ENCODE data around the gene PDE4C.

The PDE4C gene

GRCh38 chr19:18225702-18226468, at the start of gene PDE4C:
TSS of gene PDE4C (minus strand) at chr19:18226438. CDS start at chr19:18226415, 23 bp downstream.
- DNase-seq, result peak; percentile 74

DNA sequence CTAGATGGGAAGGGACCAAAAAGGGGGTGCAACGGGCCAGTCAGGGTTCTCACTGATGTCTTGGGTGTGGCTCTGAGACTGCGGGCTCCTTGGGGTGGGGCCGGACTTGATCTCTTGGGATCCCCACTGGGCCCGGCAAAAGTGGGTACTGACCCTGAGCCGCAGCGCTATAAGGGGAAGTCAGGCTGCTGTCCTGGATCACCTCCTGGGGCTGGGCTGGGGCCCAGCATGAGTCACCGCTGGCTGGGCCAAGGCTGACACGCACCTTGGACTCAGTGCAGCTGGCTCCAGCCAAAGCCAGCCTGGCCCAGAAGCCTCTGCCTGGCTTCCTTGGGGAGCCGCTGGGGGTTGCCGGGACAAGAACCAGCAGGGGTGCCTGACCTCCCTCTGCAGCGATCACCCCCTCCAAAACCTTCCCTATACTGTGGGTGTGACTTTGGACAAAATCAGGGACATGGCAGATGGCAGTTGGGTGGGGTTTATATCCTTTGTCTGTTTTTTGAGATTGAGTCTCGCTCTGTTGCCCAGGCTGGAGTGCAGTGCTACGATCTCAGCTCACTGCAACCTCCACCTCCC, 48.6 kb upstream of the PDE4C start:
- peak; percentile 50 for DNase-seq

DNA sequence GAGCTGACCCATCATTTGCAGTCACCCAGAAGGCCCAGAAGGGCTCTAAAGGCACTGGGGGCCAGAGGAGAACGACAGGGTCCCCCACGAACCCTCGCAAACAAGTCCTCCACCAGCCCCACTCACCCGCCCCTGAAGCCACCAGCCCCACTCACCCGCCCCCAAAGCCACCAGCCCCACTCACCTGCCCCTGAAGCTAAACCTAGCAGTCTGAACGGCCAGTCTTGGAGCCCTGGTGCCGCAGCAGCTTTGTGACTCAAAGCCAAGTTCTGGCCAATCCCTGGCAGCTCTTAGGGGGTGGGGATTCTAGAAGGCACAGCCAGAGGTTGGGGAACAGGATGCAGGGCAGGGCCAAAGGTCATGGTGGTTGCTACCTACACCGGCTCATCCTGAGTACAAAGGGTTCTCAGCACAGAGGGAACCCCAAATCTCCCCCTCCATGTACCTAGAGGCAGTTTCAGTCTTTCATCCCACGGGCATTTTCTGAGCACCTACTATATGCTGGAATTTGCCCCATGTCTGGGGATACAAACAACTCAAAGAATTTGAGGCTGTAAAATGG, 48.1 kb upstream of the PDE4C start, which contains the start of gene IQCN:
IQCN (minus strand) TSS at position 234 of the 562 bp plus-strand sequence. CDS start 4,974 bp downstream, outside the sequence.
- no peak for DNase-seq

DNA sequence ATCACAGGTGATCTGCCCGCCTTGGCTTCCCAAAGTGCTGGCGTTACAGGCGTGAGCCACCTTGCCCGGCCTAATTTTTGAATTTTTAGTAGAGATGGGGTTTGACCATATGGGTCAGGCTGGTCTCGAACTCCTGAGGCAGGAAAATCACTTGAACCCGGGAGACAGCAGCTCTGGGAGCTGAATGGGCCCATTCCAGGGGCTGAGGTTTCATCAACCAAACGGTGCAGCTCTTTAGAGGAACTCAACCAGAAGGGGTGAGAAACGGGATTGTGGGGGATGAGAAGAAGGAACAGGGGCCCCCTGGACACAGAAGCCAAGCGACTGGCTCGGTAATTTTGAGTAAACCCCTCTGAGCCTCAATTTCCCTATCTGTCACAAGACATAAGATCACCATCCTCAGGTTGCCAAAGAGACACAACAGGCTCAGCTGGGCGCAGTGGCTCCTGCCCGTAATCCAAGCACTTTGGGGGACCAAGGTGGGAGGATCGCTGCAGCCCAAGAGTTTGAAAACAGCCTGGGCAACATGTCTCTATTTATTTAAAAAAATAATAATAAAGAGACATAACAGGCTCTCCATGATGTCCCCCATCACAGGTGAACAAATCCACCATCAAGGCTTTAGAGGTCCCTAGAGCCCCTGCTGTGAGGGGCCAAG, 47.5 kb upstream of the PDE4C start:
- DNase-seq, result no peak

DNA sequence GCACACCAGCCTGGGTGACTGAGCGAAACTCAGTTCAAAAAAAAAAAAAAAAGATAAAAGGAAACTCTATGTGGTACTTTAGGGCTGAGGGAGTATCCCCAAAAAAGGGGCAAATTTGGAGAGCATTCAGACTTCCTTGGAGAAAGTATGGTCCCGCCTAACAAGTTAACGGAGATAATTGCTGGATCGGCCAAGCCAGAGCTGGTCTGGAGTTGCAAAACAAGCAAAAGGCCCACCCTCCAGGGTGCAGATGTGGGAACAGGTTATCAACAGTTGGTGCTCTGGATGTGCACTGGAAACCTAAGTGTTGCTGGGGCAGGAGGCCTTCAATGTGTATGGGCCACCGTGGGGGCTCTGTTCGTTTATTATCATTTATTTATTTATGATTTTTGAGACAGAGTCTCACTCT, 45.2 kb upstream of the PDE4C start:
- DNase-seq, result no peak

GRCh38 chr19:18270326-18270725, 44.1 kb upstream of the PDE4C start:
- DNase-seq, result no peak

DNA sequence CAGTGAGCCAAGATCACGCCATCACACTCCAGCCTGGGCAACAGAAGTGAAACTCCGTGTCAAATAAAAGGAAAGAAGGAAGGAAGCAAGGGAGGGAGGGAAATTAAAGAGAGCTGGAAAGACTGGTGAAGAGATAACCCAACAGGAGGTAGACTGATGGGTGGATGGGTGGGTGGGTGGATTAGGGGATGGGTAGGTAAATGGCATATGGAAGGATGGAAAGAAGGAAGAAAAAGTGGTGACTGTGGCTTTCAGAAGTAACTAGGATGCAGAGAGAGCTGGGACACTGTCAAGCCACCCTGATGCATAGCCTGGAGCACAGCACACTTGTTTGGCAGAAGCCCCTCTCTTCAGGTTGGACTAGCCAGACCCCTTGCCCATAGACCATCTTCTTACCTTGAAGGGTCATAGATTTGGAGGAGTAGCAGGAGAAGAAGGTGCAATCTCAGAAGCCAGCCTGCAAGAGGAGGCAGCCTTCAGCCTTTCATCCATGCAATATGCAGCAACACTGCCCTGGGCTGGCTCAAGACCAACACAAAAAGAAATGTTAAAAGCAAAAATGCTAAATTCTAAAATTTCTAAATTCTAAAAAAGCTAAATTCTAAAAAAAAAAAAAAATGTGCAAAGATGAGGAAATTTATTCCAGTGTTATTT, 43.0 kb upstream of the PDE4C start:
- DNase-seq, result no peak

DNA sequence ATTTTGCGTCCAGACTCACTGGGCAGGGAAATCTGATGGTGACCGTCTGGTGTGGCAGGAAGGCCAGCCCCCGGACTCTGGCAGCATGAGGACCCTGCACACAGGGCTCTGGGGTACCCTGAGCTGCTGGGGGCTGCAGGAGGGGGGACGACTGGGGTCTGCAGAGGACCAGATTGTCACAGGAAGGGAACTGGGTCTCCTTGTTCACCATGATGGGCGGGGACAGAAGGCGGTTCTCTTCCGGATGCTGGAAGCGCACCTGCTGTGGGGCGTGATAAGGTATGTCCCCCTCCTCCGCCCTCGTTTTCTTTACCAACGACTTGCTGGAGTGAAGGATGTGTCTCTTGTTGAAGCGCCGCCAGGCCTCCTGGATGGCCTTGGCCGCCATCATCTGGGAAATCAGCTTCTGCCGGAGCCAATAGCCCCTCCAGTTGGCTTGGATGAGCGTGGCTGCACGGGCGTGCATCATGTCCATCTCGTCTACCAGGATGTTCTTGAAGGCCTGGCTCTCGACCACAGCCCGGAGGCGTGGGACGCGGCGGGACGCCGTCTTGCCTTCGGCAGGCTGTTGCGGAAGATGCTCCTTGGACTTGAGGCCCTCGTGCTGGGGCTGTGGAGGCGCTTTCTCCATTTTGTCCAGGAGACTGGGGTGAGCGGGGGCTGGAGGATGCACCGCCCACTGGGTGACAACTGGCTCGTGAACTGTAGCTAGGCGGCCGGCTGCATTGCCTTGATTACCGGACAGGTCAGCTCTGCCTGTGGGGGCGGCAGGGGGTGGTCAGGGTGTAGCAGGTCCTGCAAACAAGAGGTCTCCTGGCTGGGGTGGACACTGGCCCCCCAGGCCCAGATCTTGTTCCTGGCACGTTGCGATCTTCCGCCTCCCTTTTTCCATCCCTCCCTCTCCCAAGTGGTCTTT, 40.8 kb upstream of the PDE4C start:
- no peak for DNase-seq

GRCh38 chr19:18265582-18265981, 39.3 kb upstream of the PDE4C start:
- DNase-seq, result no peak

- DNase-seq, result no peak
Observed at GRCh38 chr19:18264971-18265540, 38.8 kb upstream of the PDE4C start.

DNA sequence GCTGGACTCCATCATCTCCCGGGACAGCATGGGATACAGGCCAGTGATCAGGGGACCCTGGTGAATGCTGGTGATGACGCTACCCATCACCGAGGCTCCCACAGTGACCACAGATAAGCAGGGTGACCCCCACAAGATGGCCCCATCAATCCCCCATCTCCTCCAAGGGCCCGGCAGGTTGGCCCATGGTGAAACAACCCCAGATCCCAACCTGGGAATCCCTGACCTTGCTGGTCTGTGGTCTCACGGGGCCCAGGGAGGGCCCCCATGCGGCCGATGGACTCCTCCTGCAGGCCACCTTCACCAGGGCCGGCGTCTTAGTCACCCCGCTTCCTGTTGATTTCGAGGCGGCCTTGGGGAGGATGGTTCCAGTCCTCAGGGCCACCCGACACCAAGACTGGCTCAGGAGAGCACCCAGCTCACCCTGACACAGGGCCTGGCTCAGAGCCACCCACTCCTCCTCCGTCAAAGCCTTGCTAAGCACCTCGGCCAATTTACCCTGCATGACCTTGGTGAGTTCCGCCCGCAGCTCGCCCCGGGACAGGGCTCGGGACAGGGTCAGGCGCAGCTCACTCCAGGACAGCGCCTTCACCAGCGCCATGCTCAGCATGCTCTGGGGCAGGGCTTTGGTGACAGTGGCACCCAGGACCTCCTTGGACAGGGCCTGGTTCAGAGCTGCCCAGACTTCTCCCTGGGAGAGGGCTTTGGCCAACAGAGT, 38.1 kb upstream of the PDE4C start:
- DNase-seq, result no peak

- no peak for DNase-seq
Observed at GRCh38 chr19:18263324-18264136, 37.3 kb upstream of the PDE4C start.

DNA sequence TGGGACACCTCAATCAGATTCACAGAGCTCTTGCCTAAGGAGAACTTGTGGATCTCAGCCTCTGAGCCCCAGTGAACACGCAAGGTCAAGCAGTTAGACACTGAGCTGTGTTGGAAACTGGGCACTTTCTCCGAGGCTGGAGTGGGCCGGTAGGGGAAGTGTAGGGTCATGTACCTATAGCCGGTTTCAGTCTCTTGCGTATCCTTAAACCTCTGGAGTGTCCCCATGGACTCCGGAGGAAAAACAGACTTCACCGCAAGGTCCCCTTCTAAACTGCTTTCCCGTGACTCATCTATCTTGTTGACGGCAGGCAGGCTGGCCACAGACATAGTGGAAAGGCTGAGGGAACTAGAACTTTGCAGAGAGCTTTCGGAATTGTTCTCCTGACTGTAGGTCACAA, 36.7 kb upstream of the PDE4C start:
- no peak for DNase-seq

DNA sequence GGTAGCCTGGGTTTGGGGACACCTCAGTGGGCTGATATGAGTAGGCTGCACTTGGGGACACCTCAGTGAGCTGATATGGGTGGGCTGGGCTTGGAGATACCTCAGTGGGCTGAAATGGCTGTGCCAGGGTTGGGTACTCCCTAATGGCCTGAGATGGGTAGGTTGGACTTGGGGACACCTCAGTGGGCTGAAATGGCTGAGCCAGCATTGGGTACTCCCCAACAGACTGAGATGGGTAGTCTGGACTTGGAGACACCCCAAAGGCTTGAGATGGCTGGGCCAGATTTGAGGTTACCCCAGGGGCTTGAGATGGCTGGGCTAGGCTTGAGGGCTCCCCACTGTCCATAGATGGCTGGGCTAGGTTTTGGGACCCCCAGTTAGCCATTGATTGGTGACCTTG, 35.9 kb upstream of the PDE4C start:
- no peak for DNase-seq

DNA sequence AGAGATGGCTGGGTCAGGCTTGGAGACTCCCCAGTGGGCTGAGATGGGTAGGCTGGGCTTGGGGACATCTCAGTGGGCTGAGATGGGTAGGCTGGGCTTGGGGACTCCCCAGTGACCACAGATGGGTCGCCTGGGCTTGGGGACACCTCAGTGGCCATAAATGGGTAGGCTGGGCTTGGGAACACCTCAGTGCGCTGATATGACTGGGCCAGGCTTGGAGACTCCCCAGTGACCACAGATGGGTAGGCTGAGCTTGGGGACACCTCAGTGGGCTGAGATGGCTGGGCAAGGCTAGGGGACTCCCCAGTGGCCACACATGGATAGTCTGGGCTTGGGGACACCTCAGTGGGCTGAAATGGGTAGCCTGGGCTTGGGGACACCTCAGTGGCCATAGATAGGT, 35.2 kb upstream of the PDE4C start:
- DNase-seq, result no peak

- DNase-seq, result no peak
Observed at GRCh38 chr19:18259893-18260292, 33.7 kb upstream of the PDE4C start.

GRCh38 chr19:18257503-18258470, 31.5 kb upstream of the PDE4C start:
- DNase-seq, result no peak

GRCh38 chr19:18254546-18255503, 28.6 kb upstream of the PDE4C start:
- peak; percentile 86 for DNase-seq
